IPS-20b (cell line): ENCODE results near the gene HMX1.

ENCODE experiments used
- H3K27ac ChIP-seq: one replicate; pipeline ENCODE4 v1.5.1; 2013; ENCODE audit warnings: low read length
- H3K27me3 ChIP-seq: 2 replicates; pipeline ENCODE4 v1.6.1; 2013; ENCODE audit warnings: mild to moderate bottlenecking, low read length, inconsistent platforms; ENCODE audit not compliant: insufficient read depth
- H3K36me3 ChIP-seq: 2 replicates; pipeline ENCODE4 v1.6.1; 2013; ENCODE audit warnings: low read depth, mild to moderate bottlenecking, inconsistent platforms, low read length, moderate library complexity; ENCODE audit not compliant: insufficient read depth
- H3K4me1 ChIP-seq: 2 replicates; pipeline ENCODE4 v1.6.1; 2013; ENCODE audit warnings: mild to moderate bottlenecking, control low read depth, inconsistent platforms, low read length, moderate library complexity; ENCODE audit not compliant: insufficient read depth
- H3K4me3 ChIP-seq: 2 replicates; pipeline ENCODE4 v1.5.1; 2013; ENCODE audit warnings: mild to moderate bottlenecking, low read length, inconsistent platforms
- H3K9ac ChIP-seq: 2 replicates; pipeline ENCODE4 v1.6.1; 2013; ENCODE audit warnings: low read depth, mild to moderate bottlenecking, inconsistent platforms, low read length, moderate library complexity
- H3K9me3 ChIP-seq: 2 replicates; pipeline ENCODE4 v1.6.1; 2013; ENCODE audit warnings: mild to moderate bottlenecking, low read depth, low read length, inconsistent platforms; ENCODE audit not compliant: insufficient read depth

HMX1 gene

DNA sequence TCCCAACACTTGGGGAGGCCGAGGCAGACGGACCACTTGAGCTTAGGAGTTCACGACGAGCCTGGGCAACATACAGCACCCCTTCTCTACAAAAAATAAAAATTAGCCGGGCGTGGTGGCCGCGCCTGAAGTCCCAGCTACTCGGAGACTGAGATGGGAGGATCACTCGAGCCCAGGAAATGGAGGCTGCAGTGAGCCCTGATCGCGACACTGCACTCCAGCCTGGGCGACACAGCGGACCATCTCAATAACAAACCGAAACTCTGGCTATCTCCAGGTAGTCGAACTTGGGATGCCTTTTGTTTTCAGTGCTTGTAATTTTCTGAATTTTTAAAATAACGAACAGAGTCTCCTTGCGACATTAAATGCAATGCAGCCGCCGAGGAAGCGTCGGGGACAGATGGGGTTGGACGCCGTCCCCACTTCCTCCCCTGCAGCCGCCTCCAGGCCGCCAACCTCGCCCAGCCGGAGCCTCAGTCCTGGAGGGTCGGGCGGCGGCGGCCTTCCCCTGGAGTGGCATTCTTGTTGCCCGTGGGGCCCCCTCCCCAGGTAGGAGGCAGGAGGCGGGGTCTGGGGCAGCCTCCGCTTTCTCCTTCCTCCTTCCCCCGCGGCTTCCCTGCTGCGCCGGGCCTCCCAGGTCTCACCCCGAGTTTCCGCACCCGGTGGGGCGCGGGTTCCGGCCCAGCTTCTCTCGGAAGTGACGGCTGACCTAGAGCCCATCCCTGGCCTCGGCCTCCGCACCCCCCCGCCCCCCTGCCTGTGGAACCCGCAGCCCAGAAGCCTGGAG lies 14.6 kb downstream of the HMX1 start:
- peaks cover 99% of the 10 kb centered on the region for H3K27me3 ChIP-seq
- no peaks in the 10 kb centered on the region; the same call in none of the 2 replicates for H3K4me1 ChIP-seq
- no peak overlapping the region; the same call in 1 of the 2 replicates for H3K4me3 ChIP-seq

DNA sequence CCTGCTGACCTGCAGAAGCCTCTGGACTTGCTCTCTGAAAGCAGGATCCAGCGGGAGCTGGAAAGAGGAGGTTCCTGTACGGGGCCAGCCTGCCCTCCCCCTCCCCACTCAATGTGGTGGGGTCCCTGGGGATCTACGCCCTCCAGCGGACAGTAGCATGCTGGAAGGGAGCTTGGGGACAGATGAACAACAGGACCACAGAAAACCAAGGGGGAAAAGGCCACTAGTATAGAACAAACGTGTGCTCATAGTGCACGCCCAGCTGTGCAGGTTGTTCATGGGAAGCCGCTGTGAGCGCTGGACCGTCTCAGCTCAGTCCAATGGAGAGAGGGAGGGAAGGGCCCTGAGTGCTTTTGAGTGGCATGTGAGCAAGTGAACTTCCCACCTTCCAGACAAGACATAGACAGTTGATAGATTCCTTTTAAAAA lies 15.8 kb downstream of the HMX1 start:
- no peak overlapping the region for H3K4me3 ChIP-seq
- no peaks in the 10 kb centered on the region; the same call in 1 of the 2 replicates for H3K4me1 ChIP-seq
- H3K9me3 ChIP-seq, result peaks cover 5% of the 10 kb centered on the region; the same call in 1 of the 2 replicates
- H3K36me3 ChIP-seq, result no peaks in the 10 kb centered on the region
- H3K9ac ChIP-seq, result no peak overlapping the region
- H3K27ac ChIP-seq, result no peak overlapping the region
- peaks cover 88% of the 10 kb centered on the region for H3K27me3 ChIP-seq

More for the DNA sequence above, 14.6 kb downstream of the HMX1 start:
- Histone ChIP-seq H3K36me3 (no peaks in the 10 kb centered on the region), H3K9ac (no peak overlapping the region), H3K9me3 (peaks cover 5% of the 10 kb centered on the region; the same call in 1 of the 2 replicates), H3K27ac (no peak overlapping the region)

DNA sequence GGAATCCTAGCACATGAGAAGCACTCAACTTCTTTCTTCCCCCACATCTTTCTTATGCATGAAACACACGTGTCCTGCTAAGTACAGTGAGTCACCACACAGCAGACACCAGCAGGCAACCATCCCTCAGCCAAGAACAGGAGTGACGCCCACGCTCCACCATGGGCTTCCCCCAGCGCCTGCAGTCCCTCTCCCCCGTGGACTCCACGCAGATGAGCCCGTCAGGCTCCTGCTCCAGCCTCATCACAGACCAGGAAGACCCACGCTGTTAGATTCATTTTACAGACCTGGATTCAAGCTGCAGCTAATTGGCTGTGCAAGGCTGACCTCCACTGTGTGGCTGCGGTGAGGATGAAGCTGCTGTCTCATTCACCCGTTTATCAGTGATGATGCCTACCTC lies 16.7 kb downstream of the HMX1 start:
- H3K27ac ChIP-seq, result no peak overlapping the region
- no peaks in the 10 kb centered on the region; the same call in 1 of the 2 replicates for H3K4me1 ChIP-seq
- H3K4me3 ChIP-seq, result no peak overlapping the region
- H3K9me3 ChIP-seq, result peaks cover 5% of the 10 kb centered on the region; the same call in 1 of the 2 replicates
- no peaks in the 10 kb centered on the region for H3K36me3 ChIP-seq
- H3K27me3 ChIP-seq, result peaks cover 85% of the 10 kb centered on the region
- no peak overlapping the region for H3K9ac ChIP-seq

DNA sequence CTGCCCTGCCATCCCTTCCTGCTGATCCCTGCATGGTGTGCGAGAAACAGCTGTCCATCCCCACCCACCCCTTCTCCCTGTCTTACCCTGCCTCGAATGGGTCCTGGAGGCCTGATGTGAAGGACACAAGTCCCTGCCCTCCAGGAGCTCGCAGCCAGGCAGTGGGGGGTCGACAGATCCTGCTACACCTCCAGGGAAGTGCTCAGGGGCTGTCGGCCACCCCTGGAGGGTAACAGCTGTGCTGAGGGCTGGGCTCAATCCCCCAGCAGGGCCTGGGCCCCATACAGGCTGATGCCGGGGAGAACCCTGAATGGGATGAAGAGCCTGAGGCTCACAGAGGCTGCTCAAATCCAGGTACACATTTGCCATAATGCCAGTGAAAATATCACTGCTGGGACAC lies 17.6 kb downstream of the HMX1 start:
- no peaks in the 10 kb centered on the region; the same call in 1 of the 2 replicates for H3K4me1 ChIP-seq
- H3K9me3 ChIP-seq, result no peaks in the 10 kb centered on the region; the same call in 1 of the 2 replicates
- no peaks in the 10 kb centered on the region for H3K36me3 ChIP-seq
- H3K27me3 ChIP-seq, result peaks cover 85% of the 10 kb centered on the region
- no peak overlapping the region for H3K27ac ChIP-seq
- H3K9ac ChIP-seq, result no peak overlapping the region
- no peak overlapping the region for H3K4me3 ChIP-seq

DNA sequence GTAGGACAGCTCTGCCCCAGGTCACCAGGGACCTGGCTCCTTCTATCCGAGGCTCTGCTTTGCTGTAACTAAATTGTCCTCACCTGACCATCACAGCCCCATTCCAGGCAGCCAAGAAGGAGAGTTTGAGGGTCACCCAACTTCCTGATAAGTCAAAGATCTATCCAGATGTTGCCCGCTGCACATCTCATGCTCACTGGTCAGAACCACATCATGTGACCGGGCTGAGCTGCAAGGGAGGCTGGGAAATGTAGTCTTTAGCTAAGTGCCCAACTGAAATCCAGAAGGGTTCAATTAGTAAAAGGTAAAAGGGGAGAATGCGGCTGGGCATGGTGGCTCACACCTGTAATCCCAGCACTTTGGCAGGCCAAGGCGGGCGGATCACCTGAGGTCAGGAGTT lies 18.4 kb downstream of the HMX1 start:
- H3K27me3 ChIP-seq, result peaks cover 85% of the 10 kb centered on the region
- H3K4me3 ChIP-seq, result no peak overlapping the region
- no peak overlapping the region for H3K27ac ChIP-seq
- H3K9ac ChIP-seq, result no peak overlapping the region
- no peaks in the 10 kb centered on the region; the same call in 1 of the 2 replicates for H3K4me1 ChIP-seq
- no peaks in the 10 kb centered on the region; the same call in 1 of the 2 replicates for H3K9me3 ChIP-seq
- no peaks in the 10 kb centered on the region for H3K36me3 ChIP-seq

DNA sequence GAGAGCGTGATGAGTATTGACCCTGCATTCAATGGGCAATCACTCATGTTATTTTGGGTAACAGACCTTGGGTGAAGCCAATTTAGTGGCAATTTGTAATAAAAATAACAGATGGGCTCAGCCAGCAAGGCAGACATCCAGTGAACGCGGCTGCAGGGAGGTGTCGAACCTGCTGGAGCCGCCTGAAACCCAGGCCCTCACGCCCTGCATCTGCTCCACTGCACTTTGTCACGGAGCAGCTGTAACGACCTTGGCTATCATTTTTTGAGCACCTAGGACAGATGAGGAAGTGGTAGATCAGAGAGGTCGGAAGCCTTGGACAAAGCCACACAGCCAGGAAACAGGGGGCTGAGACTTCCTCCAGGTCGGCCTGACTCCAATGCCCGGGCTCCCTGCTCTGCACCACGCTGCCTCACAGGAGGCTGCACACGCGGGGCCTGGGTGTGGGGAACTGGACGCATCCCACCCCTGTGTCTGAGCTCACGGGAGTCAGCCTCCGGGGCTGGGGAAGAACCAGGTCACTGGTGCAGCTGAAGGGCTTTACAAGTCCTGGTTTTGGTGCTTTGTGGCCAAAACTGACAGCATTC lies 19.4 kb downstream of the HMX1 start:
- Histone ChIP-seq H3K4me3 (no peak overlapping the region), H3K27ac (no peak overlapping the region), H3K9ac (no peak overlapping the region), H3K36me3 (no peaks in the 10 kb centered on the region), H3K9me3 (no peaks in the 10 kb centered on the region; the same call in 1 of the 2 replicates), H3K27me3 (peaks cover 82% of the 10 kb centered on the region), H3K4me1 (no peaks in the 10 kb centered on the region; the same call in 1 of the 2 replicates)

DNA sequence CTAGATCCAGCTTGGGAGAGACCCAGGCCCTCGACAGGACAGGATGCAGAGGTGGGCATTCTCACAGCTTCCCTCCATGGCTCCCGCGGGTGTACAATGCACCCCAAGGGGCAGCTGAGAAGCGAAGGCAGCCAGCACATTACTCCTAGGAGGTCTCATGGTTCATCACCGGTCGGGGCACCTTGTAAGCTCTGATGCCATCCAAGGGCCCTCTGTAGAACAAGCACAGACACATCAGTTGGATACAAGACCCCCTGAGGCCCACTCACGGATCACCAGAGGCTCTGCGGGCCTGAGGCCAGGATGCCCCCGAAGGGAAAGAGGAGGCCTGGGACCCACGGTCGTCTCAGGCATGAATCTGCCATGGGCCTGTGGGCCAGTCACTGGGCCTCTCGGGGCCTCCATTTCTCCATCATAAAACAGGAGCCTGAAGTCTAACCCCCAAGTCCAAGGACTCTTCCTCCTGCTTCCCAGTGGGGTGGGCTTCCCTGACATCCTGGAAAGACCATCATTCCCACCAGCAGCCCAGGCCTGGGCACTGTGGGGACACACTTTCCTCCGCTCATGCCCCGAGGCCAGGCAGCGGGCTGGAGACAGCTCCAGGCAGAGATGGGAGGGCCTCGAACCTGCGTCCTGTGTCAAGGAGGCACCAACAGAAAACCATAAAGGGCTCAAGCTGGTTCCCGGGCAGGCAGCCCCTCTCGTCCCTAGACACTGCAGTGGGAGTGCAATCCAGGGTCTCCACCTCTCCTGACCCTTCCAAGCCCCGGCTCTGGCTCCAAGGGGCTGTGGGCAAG lies 20.1 kb downstream of the HMX1 start:
- H3K4me3 ChIP-seq, result no peak overlapping the region
- H3K9me3 ChIP-seq, result no peaks in the 10 kb centered on the region; the same call in 1 of the 2 replicates
- H3K36me3 ChIP-seq, result no peaks in the 10 kb centered on the region
- H3K4me1 ChIP-seq, result no peaks in the 10 kb centered on the region; the same call in 1 of the 2 replicates
- no peak overlapping the region for H3K27ac ChIP-seq
- peaks cover 75% of the 10 kb centered on the region for H3K27me3 ChIP-seq
- H3K9ac ChIP-seq, result no peak overlapping the region

DNA sequence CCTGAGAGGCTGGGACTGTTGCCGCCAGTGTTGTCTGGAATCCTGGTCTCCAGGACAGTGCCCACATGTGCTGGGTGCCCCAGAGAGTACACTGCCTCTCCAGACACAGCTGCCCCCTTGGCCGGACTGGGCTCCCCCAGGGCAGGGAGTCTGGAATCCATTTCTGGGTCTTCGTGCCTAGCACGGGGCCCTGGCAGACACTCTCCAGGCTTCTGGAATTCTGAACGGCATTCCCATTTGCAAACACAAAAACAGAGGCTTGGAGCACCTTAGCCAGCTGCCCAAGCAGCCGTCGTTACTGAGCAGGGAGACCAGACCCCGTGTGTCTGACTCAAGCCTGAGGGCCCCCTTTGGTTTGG lies 20.8 kb downstream of the HMX1 start:
- Histone ChIP-seq H3K9me3 (no peaks in the 10 kb centered on the region), H3K9ac (no peak overlapping the region), H3K27ac (no peak overlapping the region), H3K36me3 (no peaks in the 10 kb centered on the region), H3K4me3 (no peak overlapping the region), H3K4me1 (no peaks in the 10 kb centered on the region; the same call in 1 of the 2 replicates), H3K27me3 (peaks cover 68% of the 10 kb centered on the region)

DNA sequence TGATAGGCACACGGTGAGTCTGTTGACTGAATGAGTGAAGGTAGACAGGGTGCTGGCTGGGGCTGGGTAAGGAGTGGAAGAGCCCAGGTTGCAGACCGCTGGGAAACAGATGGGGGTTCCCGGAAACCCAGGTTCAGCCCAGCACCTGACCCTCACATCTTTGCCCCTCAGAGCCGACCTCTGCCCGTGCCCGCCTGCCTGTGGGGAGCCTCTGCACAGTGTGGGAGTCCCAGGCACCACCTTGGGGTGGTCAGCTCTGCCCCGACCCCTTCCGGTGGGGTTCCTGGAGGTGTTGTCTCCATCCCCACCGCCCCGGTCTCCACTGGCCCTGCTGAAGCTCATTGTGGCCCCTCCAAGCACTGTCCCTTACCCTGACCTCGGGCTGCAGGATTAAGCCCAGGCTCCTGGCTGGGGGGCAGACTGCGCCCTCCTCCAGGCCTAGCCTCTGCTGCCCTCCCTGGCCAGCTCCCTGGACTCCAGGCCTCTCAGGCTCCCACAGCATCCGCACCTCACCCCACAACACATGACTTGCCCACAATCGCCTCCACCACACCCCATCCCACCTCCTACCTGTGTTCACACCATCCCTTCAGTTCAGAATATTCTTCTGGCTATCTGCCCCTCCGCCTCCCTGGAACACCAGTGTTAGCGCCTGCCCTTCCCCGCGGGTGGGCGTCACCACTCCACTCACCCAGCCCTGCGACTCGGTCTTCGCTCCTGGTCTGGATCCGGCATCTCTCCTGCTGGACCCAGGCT lies 21.4 kb downstream of the HMX1 start:
- peaks cover 62% of the 10 kb centered on the region for H3K27me3 ChIP-seq
- no peak overlapping the region for H3K4me3 ChIP-seq
- H3K36me3 ChIP-seq, result no peaks in the 10 kb centered on the region
- no peak overlapping the region for H3K27ac ChIP-seq
- no peak overlapping the region for H3K9ac ChIP-seq
- no peaks in the 10 kb centered on the region; the same call in 1 of the 2 replicates for H3K4me1 ChIP-seq
- no peaks in the 10 kb centered on the region for H3K9me3 ChIP-seq

DNA sequence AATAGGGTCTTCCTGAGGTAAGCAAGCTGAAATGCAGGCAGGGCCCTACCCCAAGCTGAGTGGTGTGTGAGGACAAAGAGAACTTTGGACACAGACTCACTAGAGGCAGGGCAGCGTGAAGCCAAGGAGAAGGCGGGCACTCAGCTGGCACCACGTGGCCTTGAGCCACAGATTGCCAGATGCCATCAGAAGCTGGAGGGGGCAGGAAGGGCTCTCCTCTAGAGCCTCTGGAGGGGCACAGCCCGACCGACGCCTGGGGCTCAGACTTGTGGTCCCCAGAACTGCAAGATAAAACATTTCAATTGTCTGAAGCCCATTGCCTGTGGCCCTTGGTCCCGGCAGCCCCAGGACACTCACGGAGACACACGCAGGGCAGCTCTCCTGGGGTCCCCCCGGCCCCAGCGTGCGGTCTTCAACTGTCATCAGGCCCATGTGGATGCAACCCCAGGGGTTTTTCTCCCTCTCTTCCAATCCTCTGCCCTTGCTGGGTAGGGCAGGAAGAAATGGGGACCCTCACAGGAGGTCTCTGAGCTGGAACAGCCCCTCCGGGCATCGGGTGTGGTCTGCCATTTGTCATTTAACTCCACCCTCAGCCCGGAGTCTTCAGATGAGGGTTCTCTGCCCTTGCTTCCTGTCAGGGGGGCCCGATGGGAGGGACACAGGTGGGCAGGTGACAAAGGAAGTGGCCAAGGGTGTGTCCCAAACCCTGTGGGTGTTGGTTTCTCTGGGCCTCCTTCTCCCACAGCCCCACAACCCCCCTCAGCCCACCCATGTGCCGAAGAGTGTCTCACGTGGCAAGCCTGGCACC lies 22.2 kb downstream of the HMX1 start:
- Histone ChIP-seq H3K4me1 (no peaks in the 10 kb centered on the region; the same call in 1 of the 2 replicates), H3K4me3 (no peak overlapping the region), H3K27me3 (peaks cover 54% of the 10 kb centered on the region), H3K9ac (no peak overlapping the region), H3K27ac (no peak overlapping the region), H3K36me3 (no peaks in the 10 kb centered on the region), H3K9me3 (no peaks in the 10 kb centered on the region)
